Right atrium auricular region (tissue), 2 donors: Measurements from ENCODE around the gene RARG. TPM values are rescaled to one million over a fixed set of nuclear protein-coding genes. Genes with fewer than 3 reads are reported as not detected.

Source experiments
- DNase-seq: peaks from one replicate; pipeline ENCODE4 v3.0.0-alpha.2; 2019; ENCODE audit warnings: low spot score
- H3K27ac ChIP-seq, 2 donors: fragments of 200-600 bp; sonication (generic); 1 replicate in 1 of 2; 2 replicates in 1 of 2; pipeline ENCODE4 v1.5.1; 2016 to 2019
- H3K27me3 ChIP-seq, 2 donors: fragments of 200-600 bp; sonication (generic); one replicate each; pipeline versions ENCODE4 v1.5.1 to v1.6.0; 2017 to 2019
- H3K36me3 ChIP-seq: fragments of 200-600 bp; sonication (generic); one replicate; pipeline ENCODE4 v1.5.1; 2016
- H3K4me1 ChIP-seq, 2 donors: fragments of 200-600 bp; sonication (generic); one replicate each; pipeline versions ENCODE4 v1.5.1 to v1.6.0; 2017 to 2019
- H3K4me3 ChIP-seq, 2 donors: fragments of 200-600 bp; sonication (generic); 1 replicate in 1 of 2; 2 replicates in 1 of 2; pipeline ENCODE4 v1.5.1; 2017 to 2019; ENCODE audit warnings: mild to moderate bottlenecking in 1 of 2, moderate library complexity in 1 of 2
- H3K9me3 ChIP-seq, 2 donors: fragments of 200-600 bp; sonication (generic); one replicate each; pipeline ENCODE4 v1.5.1; 2019
- CTCF ChIP-seq, 2 donors: fragments of 200-600 bp; sonication (generic); IDR thresholded peaks; one replicate each; pipeline ENCODE4 v1.5.1; 2019; ENCODE audit warnings: antibody characterized with exemption in 2 of 2
- total RNA-seq, 2 donors: library from RNA; depleted of rRNA; stranded (reverse); fragments of >200 nt; gene quantifications; one replicate each; pipeline ENCODE4 v1.1.0, GENCODE V29; 2016

Gene RARG
- total RNA-seq, 2 donors from 2014 or later: 14.8 to 15.0 TPM

- Histone ChIP-seq H3K27ac (no peak overlapping the region), H3K27me3 (no peaks in the 10 kb centered on the region), H3K36me3 (no peaks in the 10 kb centered on the region), H3K9me3 (no peaks in the 10 kb centered on the region), H3K4me1 (peaks cover 0 to 17% of the 10 kb centered on the region in 2 donors), H3K4me3 (no peak overlapping the region)
- DNase-seq: no peak
- TF ChIP-seq CTCF (IDR thresholded peaks at IDR 0.05): no peak
Observed at GRCh38 chr12:53174881-53175491, 57.0 kb downstream of the RARG start.

GRCh38 chr12:53173085-53173715 lies 58.8 kb downstream of the RARG start:
- Histone ChIP-seq H3K27me3 (no peaks in the 10 kb centered on the region), H3K9me3 (no peaks in the 10 kb centered on the region), H3K4me3 (no peak overlapping the region), H3K4me1 (peaks cover 0 to 7% of the 10 kb centered on the region in 2 donors), H3K36me3 (no peaks in the 10 kb centered on the region), H3K27ac (no peak overlapping the region)
- no peak for DNase-seq
- TF ChIP-seq CTCF (IDR thresholded peaks at IDR 0.05): no peak

- Histone ChIP-seq H3K27ac (no peak overlapping the region), H3K4me1 (peaks cover 0 to 7% of the 10 kb centered on the region in 2 donors), H3K36me3 (no peaks in the 10 kb centered on the region), H3K9me3 (no peaks in the 10 kb centered on the region), H3K27me3 (no peaks in the 10 kb centered on the region), H3K4me3 (no peak overlapping the region)
- TF ChIP-seq CTCF (IDR thresholded peaks at IDR 0.05): no peak
- no peak for DNase-seq
Observed at GRCh38 chr12:53172352-53172751, 59.7 kb downstream of the RARG start.

GRCh38 chr12:53171725-53172329 lies 60.2 kb downstream of the RARG start:
- Histone ChIP-seq H3K4me3 (no peak overlapping the region), H3K36me3 (no peaks in the 10 kb centered on the region), H3K27me3 (no peaks in the 10 kb centered on the region), H3K9me3 (no peaks in the 10 kb centered on the region), H3K27ac (no peak overlapping the region), H3K4me1 (peaks cover 0 to 7% of the 10 kb centered on the region in 2 donors)
- no peak for DNase-seq
- no peak for TF ChIP-seq CTCF (IDR thresholded peaks at IDR 0.05)

GRCh38 chr12:53170876-53171724 lies 60.9 kb downstream of the RARG start:
- no peak for TF ChIP-seq CTCF (IDR thresholded peaks at IDR 0.05)
- peaks cover 0 to 7% of the 10 kb centered on the region in 2 donors for H3K4me1 ChIP-seq
- H3K4me3 ChIP-seq: no peak overlapping the region
- H3K9me3 ChIP-seq: no peaks in the 10 kb centered on the region
- no peaks in the 10 kb centered on the region for H3K36me3 ChIP-seq
- no peak overlapping the region for H3K27ac ChIP-seq
- no peak for DNase-seq
- no peaks in the 10 kb centered on the region for H3K27me3 ChIP-seq
